GM19397 (cell line): Measurements from ENCODE around the gene GNG13.
"Not testable (repeated sequence)": the region's sequence is repeated elsewhere in the genome, so short reads cannot be mapped to it uniquely, and the experiment has no call there.

Source experiments
- ATAC-seq: cut with Tn5 transposase; IDR thresholded peaks from one replicate; pipeline ENCODE4 v1.9.1; 2021; ENCODE audit warnings: mild to moderate bottlenecking, moderate library complexity; ENCODE audit not compliant: unreplicated experiment

The GNG13 gene

DNA sequence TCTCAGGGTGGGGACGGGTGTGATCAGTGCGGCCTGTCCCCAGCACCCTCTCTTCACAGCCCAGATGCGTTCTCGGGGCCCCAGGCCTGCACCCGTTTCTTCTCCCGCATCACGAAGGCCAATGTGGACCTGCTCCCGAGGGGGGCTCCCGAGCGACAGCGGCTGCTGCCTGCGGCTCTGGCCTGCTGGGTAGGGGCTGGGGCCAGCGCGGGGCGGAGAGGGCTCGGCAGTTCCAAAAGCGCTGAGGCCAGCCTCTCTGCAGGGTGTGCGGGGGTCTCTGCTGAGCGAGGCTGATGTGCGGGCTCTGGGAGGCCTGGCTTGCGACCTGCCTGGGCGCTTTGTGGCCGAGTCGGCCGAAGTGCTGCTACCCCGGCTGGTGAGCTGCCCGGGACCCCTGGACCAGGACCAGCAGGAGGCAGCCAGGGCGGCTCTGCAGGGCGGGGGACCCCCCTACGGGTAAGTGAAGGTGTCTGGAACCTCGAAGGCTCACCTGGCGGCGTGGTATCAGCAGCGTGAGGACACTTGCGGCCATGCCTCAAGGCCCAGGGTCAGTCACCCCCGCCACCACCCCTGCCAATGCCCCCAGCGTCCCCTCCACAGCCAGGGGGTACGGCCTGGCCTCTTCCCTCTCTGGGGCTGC lies 35.6 kb downstream of the GNG13 start:
- ATAC-seq: no peak

- no peak for ATAC-seq
Observed at GRCh38 chr16:764184-764750, 36.3 kb downstream of the GNG13 start.

- ATAC-seq: no peak
Observed at GRCh38 chr16:763369-764183, 37.0 kb downstream of the GNG13 start.

GRCh38 chr16:762595-763268 lies 37.8 kb downstream of the GNG13 start:
- ATAC-seq: no peak

DNA sequence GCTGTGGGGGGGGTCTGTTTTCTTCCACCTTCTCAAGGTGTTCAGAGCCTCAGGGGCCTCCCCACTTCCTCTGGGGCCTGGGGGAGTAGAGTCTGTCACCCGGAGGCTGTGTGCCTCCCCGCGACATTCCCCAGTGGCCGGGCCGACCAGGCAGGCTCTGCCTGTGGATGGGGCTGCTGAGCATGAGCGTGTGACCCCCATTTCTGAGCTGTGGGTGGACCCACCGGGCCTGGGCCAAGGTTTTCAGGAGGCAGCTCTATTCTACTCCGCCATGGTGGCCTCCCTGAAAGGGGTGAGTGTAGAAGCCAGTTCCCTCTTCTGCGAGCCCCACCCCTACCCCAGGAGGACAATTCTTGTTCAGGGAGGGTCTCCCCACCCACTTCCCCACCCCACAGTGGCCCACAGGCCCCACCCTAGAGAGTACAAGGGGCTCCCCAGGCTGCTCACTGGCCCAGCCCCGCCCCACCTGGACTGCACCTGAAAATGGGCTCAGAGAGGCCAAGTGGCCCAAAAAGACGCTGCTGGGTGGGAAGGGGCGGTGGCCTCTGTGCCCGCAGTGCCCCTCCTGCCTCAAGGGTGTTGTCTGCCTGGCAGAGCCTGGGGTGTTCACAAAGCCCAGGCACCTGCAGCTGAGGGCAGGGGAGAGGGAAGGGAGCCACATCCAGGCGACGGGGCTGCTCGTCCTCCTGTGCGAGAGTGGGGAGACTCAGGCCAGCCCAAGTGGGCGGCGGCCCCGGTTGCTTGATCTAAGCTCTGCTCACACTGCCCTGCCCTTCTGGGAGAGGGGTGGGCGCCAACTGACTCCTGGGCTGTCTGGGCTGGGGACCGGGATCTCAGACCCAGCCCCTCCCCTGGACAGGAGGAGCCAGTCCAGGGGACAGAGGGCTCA lies 38.7 kb downstream of the GNG13 start:
- no peak for ATAC-seq

DNA sequence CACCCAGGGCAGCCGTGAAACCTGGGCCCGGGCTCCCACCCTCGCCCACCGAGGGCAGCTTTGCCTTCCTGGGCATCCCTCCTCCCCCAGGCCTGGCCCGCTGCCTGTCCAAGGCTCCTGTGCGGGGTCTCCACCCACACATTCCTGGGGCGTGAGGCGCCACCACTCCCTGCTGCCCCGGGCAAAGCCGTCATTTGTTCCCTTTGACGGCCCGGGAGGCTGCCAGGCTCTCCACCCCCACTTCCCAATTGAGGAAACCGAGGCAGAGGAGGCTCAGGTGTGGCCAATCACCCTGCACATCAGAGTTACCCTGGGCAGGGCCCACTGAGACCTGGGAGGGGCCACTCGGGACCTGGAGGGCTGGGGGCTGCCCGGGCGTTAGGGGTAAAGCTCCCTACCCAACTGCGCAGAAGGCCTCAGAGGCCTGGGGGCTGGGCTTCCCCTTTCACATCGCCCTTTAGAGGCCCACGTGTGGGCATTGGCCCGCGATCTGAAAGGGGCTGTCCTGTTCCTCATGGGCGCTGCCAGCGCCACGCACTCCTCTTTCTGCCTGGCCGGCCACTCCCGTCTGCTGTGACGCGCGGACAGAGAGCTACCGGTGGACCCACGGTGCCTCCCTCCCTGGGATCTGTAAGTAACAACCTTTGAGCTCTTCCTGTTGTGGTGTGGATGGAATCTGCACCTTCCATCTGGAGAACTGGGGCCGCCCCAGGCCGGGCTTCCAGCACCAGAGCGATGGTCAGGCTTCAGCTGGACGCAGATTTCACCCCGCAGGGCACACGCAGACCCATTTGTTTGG lies 39.8 kb downstream of the GNG13 start, which contains the start of gene MSLN:
MSLN (plus strand) TSS at position 190 of the 799 bp plus-strand sequence. CDS start 1,947 bp downstream, outside the sequence.
- ATAC-seq: no peak

DNA sequence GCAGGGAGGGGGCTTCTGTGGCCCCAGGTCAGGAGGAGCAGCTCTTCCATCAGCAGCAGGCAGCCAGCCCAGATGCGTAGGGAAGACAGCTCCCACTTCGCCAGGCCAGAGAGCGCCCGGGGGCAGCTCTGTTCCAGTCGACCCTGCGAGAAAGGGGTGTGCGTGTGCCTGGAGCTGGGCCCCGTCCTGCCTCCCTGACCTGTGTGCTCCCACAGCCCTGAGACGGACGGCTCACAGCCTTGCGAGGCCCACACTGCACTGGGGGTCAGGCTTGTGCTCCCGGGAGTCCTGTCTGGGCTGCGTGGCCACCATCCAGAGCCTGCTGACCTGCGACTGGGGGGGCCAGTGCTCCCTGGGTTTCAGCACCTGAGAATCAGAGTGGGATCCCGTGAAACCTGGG lies 40.5 kb downstream of the GNG13 start:
- ATAC-seq: no peak

GRCh38 chr16:759110-759910 lies 41.2 kb downstream of the GNG13 start:
- ATAC-seq: no peak

DNA sequence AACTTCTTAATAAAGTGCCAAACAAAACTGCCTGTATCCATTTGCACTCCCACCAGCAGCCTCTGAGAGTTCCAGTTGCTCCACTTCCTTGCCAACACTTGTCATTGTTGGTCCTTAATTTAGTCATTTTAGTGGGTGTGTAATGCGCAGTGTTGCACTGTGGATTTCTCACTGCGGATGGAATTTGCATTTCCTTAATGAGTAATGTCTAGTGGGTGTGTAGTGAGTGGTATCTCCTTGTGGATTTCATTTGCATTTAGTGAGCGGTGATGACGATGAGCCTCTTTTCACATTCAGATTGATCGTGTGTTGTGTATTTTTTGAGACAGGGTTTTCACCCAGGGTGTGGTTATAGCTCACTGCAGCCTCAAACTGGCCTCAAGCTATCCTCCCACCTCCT lies 44.1 kb downstream of the GNG13 start:
- ATAC-seq: no peak

DNA sequence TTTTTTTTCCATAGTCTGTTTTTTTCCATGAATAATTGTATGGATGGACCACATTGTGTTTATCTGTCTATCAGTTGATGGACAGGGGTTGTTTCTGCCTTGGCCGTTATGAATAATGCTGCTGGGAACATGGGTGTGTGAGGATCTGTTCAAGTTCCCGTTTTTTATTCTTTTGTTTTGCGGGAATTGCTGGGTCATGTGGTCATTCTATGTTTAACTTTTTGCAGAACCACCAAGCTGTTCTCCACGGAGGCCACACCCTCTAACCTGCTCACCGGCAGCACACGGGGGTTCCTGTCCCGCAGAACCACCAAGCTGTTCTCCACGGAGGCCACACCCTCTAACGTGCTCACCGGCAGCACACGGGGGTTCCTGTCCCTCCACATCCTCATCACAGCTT lies 45.9 kb downstream of the GNG13 start:
- ATAC-seq: no peak

GRCh38 chr16:754121-754607 lies 46.4 kb downstream of the GNG13 start:
- ATAC-seq: not testable (repeated sequence)

DNA sequence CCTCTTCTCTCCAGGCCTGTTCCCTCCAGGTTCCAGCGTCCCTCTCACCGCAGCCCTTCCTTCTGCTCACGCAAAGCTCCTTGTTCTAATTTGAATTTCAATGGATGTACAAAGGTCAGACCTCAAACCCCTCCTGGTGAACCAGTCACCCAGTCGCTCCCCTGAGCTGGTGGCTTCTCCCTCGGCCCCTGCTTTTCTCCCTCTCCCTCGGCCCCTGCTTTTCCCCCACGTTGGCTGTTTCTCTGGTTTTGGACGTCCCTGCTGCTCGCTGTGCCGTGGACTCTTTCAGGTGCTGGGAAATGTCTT lies 48.6 kb downstream of the GNG13 start:
- ATAC-seq: no peak

DNA sequence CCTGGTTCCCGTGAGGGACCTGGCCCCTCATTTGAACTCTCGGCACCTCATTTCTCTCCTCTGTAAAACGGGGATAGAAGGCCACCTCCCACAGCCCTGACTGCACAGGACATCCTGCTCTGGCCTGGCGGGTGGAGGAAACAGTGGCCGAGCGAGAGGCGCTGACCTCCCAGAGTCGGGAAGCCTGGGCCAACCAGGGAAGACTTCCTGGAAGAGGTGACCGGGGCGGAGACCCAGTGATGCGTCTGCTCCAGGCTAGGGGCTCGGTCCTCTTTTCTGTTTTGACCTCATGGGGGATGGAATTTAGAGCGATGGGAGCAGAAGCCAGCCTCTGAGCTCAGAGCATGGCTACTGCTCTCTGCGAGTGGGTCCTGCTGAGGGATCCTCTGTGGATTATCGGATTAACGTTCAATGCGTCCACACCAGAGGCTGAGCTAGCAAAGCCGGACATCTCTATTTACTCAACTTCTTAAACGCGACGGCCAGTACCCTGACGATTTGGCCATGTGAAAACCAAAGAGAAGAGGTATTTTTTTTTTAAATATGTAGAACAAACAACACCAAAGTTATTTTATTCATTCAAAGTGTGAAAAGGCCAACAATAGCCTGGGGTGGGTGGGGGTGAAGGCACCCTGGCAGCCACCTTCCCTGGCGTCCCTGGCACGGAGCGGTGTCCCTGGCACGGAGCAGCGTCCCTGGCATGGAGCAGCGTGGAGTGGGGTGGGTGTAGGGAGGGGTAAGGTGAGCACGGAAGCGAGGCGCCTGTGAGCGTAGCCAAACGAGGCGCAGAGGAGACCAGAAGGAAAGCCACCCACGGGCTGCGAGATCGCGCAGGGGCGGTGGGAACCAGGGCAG lies 49.2 kb downstream of the GNG13 start:
- no peak for ATAC-seq

GRCh38 chr16:750485-750884 lies 50.0 kb downstream of the GNG13 start:
- no peak for ATAC-seq

DNA sequence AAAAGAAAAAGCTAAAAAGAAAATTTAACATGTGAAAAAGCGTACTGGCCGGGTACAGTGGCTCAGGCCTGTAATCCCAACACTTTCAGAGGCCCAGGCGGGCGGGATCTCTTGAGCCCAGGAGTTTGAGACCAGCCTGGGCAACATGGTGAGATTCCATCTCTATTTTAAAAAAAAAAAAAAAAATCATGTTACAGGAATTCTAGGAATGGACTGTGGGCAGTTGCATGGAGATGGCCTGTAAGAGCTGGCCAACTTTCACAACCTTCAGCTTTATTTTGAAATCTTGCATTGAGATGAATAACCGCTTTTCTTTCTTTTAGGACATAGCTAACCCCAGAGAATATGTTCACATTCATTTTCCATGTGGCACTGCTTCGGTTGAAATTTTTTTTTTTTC lies 51.5 kb downstream of the GNG13 start:
- ATAC-seq: no peak
